ENCODE results near the gene CD52. TPM values are rescaled to one million over a fixed set of nuclear protein-coding genes. Genes with fewer than 3 reads are reported as not detected.

Gene CD52
- total RNA-seq, 1 experiment from 2014 or later: 1.6 TPM

DNA sequence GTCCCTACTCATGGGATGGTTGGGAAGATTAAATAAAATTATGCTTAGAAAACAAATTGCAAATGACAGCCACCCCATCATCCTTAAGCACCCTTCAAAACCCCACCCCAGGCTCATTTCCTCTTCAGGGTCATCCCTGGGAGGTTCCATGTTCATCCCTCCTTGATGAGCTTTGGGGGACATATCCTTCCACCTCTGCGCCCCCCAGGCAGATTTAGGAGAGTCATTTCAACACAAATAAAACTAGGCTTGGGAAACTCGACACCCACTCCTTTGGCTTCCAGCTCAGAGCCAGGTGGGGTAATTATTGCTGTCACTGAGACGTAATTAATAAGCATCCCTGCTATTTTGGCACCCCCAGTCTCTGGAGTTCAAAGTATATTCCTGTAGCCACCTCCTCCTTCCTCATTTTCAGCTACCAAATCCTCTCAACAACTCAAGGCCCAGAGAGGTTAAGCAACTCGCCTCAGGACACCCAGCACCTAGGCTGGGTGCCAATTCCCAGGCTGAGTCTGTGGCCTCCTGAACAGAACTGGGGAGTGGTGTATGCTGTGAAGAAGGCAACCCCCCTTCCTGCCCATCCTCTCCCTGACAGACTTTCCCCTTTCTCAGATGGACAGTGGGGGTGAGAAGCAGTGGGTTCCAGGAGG is 35.6 kb downstream of the CD52 start:
- no peak for DNase-seq (ENCODE audit: low read depth, low spot score)
- TF ChIP-seq TCF7L2 (IDR thresholded peaks at IDR 0.05; ENCODE audit: low read depth, low read length) (no peak), SIN3A (IDR thresholded peaks at IDR 0.05; ENCODE audit: borderline replicate concordance, insufficient read depth, low read depth, low read length) (no peak), REST (IDR thresholded peaks at IDR 0.05; ENCODE audit: insufficient read depth in 1 of 2, low read depth in 2 of 2, low read length in 1 of 2) (no peak), POLR2AphosphoS5 (IDR thresholded peaks at IDR 0.05; ENCODE audit: low read depth, low read length) (no peak)
- TF ChIP-seq, protein P1, sequence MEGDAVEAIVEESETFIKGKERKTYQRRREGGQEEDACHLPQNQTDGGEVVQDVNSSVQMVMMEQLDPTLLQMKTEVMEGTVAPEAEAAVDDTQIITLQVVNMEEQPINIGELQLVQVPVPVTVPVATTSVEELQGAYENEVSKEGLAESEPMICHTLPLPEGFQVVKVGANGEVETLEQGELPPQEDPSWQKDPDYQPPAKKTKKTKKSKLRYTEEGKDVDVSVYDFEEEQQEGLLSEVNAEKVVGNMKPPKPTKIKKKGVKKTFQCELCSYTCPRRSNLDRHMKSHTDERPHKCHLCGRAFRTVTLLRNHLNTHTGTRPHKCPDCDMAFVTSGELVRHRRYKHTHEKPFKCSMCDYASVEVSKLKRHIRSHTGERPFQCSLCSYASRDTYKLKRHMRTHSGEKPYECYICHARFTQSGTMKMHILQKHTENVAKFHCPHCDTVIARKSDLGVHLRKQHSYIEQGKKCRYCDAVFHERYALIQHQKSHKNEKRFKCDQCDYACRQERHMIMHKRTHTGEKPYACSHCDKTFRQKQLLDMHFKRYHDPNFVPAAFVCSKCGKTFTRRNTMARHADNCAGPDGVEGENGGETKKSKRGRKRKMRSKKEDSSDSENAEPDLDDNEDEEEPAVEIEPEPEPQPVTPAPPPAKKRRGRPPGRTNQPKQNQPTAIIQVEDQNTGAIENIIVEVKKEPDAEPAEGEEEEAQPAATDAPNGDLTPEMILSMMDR (IDR thresholded peaks at IDR 0.05): no peak
- in situ Hi-C loops (cut with HindIII; ENCODE audit: low pct_unique_long_range_greater_than_20kb, low sequenced_read_pairs) (no loop called here), intact Hi-C loops (cut with micrococcal nuclease; ENCODE audit: unreplicated experiment) (no loop called here)
- ATAC-seq: no peak
- peaks cover 15% of the 10 kb centered on the region for H3K4me1 ChIP-seq (ENCODE audit: control insufficient read depth, insufficient read depth, low read length)
- H3K27ac ChIP-seq (ENCODE audit: low read length): no peak overlapping the region
- BruUV-seq (replicated peaks): no TSS peak
- no peaks in the 10 kb centered on the region for H3K9me3 ChIP-seq (ENCODE audit: control insufficient read depth, insufficient read depth, low read depth, low read length)
- POLR2A ChIA-PET: no interaction called here
- H3K4me3 ChIP-seq (ENCODE audit: low read depth in 2 of 2, low read length in 2 of 2): no peak overlapping the region
- H3K36me3 ChIP-seq (ENCODE audit: control insufficient read depth, insufficient read depth, low read length): no peaks in the 10 kb centered on the region
- CTCF ChIA-PET: interaction anchor here (0.7 kb wide), 1 partner anchor 64 kb away, joined by 3 read pairs; no protein-coding TSS in a partner anchor
- no peaks in the 10 kb centered on the region for H3K27me3 ChIP-seq (ENCODE audit: control insufficient read depth, insufficient read depth, low read length)

DNA sequence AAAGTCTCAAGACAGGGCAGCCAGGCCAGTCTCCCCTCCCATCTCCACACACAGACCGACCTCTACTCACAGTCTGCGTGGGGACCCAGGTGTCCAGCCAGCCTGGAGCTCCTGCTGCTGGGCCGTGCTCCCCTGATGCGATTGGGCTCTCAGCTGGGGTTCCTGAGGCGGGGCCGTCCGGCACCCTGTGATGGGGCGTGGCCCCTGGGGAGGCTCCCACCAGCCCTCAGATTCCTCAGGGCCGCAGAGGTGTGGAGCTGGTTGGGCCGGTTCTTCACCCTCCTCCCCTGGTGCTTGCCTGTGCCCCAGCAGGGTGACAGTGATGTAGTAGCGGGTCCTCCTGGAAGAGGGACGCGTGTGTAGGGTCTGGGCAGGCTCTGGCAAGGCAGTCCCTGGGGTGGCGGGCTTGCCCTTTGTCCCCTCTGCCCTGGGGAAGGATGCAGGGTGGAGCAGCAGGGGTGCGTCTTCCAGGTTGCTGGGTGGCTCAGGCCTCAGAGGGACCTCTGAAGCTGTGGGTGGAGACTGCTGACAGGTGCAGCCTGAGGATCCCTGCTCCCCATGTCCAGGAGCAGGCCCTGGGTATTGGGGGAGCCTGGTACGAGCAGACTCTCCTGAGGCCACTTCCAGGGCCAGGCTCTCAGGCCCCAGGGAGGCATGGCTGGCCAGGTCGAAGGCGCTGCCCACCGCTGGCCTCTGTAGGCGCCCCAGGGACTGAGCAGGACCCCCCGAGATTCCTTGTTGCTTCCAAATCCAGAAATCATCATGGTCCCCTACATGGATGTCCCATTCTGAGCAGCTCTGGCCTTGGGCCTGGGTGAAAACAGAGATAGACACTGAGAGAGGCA is 36.4 kb downstream of the CD52 start, which contains the start of gene CRYBG2:
TSS of gene CRYBG2 (minus strand) at position 155 of the 845 bp plus-strand sequence. CDS start 7,473 bp downstream, outside the sequence.
- Histone ChIP-seq H3K27me3 (ENCODE audit: control insufficient read depth, insufficient read depth, low read length) (no peaks in the 10 kb centered on the region), H3K4me1 (ENCODE audit: control insufficient read depth, insufficient read depth, low read length) (peaks cover 15% of the 10 kb centered on the region), H3K27ac (ENCODE audit: low read length) (no peak within 1 kb of the TSS), H3K36me3 (ENCODE audit: control insufficient read depth, insufficient read depth, low read length) (no peaks in the 10 kb centered on the region), H3K4me3 (ENCODE audit: low read depth in 2 of 2, low read length in 2 of 2) (no peak within 1 kb of the TSS), H3K9me3 (ENCODE audit: control insufficient read depth, insufficient read depth, low read depth, low read length) (no peaks in the 10 kb centered on the region)
- POLR2A ChIA-PET: no interaction called here
- DNase-seq (ENCODE audit: low read depth, low spot score) (no peak), ATAC-seq (peak; percentile 29; the same call in 1 of the 2 replicates)
- TF ChIP-seq POLR2AphosphoS5 (IDR thresholded peaks at IDR 0.05; ENCODE audit: low read depth, low read length) (no peak), SIN3A (IDR thresholded peaks at IDR 0.05; ENCODE audit: borderline replicate concordance, insufficient read depth, low read depth, low read length) (no peak), TCF7L2 (IDR thresholded peaks at IDR 0.05; ENCODE audit: low read depth, low read length) (no peak), REST (IDR thresholded peaks at IDR 0.05; ENCODE audit: insufficient read depth in 1 of 2, low read depth in 2 of 2, low read length in 1 of 2) (no peak)
- TF ChIP-seq, protein P1 (IDR thresholded peaks at IDR 0.05): no peak
- no TSS peak for BruUV-seq (replicated peaks)
- intact Hi-C loops (cut with micrococcal nuclease; ENCODE audit: unreplicated experiment) (no loop called here), in situ Hi-C loops (cut with HindIII; ENCODE audit: low pct_unique_long_range_greater_than_20kb, low sequenced_read_pairs) (no loop called here)
- CTCF ChIA-PET: no interaction called here

Measured in Panc1 (cell line).